ENCODE data around the gene ZNF536.
"Not testable (repeated sequence)": the region's sequence is repeated elsewhere in the genome, so short reads cannot be mapped to it uniquely, and the experiment has no call there.

The ZNF536 gene

GRCh38 chr19:30480097-30480496, 107.9 kb downstream of the ZNF536 start:
- Mint-ChIP-seq H3K36me3 (ENCODE audit: low read depth) (no peaks in the 10 kb centered on the region), H3K27me3 (peaks cover 2% of the 10 kb centered on the region), H3K4me1 (ENCODE audit: low read depth) (no peaks in the 10 kb centered on the region), H3K27ac (no peak overlapping the region), H3K9me3 (no peaks in the 10 kb centered on the region), H3K4me3 (no peak overlapping the region)
- intact Hi-C loops (cut with micrococcal nuclease): no loop called here

DNA sequence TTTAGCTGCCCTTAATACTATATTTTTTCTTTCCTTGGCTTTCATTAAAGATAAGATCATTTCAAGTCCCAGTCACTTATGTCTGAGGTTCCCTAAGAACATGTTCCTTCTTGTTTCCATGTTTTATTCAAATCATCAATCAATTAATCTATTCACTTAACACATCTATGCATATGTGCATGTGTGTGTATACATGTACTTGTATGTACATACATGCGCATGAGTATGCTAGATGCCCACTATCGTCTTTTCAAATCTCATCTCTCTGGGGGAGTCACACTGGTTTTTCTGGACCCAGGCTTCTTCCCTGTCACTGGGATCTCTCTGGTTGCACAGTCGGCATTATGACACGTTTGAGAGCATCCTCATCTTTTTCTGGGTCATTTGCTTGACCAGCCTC, 108.9 kb downstream of the ZNF536 start:
- H3K36me3 Mint-ChIP-seq (ENCODE audit: low read depth): no peaks in the 10 kb centered on the region

GRCh38 chr19:30481823-30482222, 109.6 kb downstream of the ZNF536 start:
- Mint-ChIP-seq H3K9me3 (no peaks in the 10 kb centered on the region), H3K4me3 (no peak overlapping the region), H3K36me3 (ENCODE audit: low read depth) (no peaks in the 10 kb centered on the region), H3K27ac (no peak overlapping the region), H3K4me1 (ENCODE audit: low read depth) (no peaks in the 10 kb centered on the region), H3K27me3 (peaks cover 2% of the 10 kb centered on the region)
- intact Hi-C loops (cut with micrococcal nuclease): no loop called here

More for the DNA sequence above, 108.9 kb downstream of the ZNF536 start:
- no peak overlapping the region for H3K27ac Mint-ChIP-seq
- H3K4me1 Mint-ChIP-seq (ENCODE audit: low read depth): no peaks in the 10 kb centered on the region
- peaks cover 2% of the 10 kb centered on the region for H3K27me3 Mint-ChIP-seq
- intact Hi-C loops (cut with micrococcal nuclease): no loop called here
- no peaks in the 10 kb centered on the region for H3K9me3 Mint-ChIP-seq
- H3K4me3 Mint-ChIP-seq: no peak overlapping the region

DNA sequence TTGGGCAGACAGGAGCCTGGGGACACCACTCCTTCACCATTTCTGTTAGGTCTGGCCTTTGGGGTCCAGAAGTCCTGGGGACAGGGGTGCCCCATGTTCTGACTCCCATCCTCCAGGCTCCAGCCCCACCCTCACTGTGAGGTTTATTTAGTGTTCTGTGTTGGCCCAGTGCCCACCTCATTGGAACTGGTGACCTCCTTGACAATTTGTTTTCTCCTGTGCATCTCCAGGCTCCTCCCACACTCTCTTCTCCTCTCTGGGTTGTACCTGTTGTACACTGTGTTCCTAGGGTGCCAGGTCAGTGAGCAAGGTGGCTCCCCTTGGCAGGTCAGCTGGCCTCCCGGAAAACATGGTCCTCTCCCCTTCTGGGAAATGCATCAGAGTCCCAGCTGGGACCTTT, 110.8 kb downstream of the ZNF536 start:
- peaks cover 2% of the 10 kb centered on the region for H3K27me3 Mint-ChIP-seq
- H3K9me3 Mint-ChIP-seq: no peaks in the 10 kb centered on the region
- no peak overlapping the region for H3K27ac Mint-ChIP-seq
- intact Hi-C loops (cut with micrococcal nuclease): no loop called here
- H3K36me3 Mint-ChIP-seq (ENCODE audit: low read depth): no peaks in the 10 kb centered on the region
- H3K4me1 Mint-ChIP-seq (ENCODE audit: low read depth): no peaks in the 10 kb centered on the region
- no peak overlapping the region for H3K4me3 Mint-ChIP-seq

GRCh38 chr19:30486250-30486649, 114.1 kb downstream of the ZNF536 start:
- H3K4me1 Mint-ChIP-seq (ENCODE audit: low read depth); H3K9me3 Mint-ChIP-seq; H3K27me3 Mint-ChIP-seq; H3K27ac Mint-ChIP-seq; intact Hi-C loops (cut with micrococcal nuclease); H3K36me3 Mint-ChIP-seq (ENCODE audit: low read depth); H3K4me3 Mint-ChIP-seq: not testable (repeated sequence)

- Mint-ChIP-seq H3K4me1 (ENCODE audit: low read depth) (no peaks in the 10 kb centered on the region), H3K27ac (no peak overlapping the region), H3K9me3 (no peaks in the 10 kb centered on the region), H3K27me3 (peaks cover 2% of the 10 kb centered on the region), H3K36me3 (ENCODE audit: low read depth) (no peaks in the 10 kb centered on the region), H3K4me3 (no peak overlapping the region)
- intact Hi-C loops (cut with micrococcal nuclease): no loop called here
These were observed 115.0 kb downstream of the ZNF536 start for GRCh38 chr19:30487178-30487577.

GRCh38 chr19:30488191-30488590, 116.0 kb downstream of the ZNF536 start:
- Mint-ChIP-seq H3K27me3 (peaks cover 2% of the 10 kb centered on the region), H3K4me1 (ENCODE audit: low read depth) (no peaks in the 10 kb centered on the region), H3K4me3 (no peak overlapping the region), H3K27ac (no peak overlapping the region), H3K9me3 (no peaks in the 10 kb centered on the region), H3K36me3 (ENCODE audit: low read depth) (no peaks in the 10 kb centered on the region)
- intact Hi-C loops (cut with micrococcal nuclease): no loop called here

GRCh38 chr19:30490760-30491159, 118.6 kb downstream of the ZNF536 start:
- H3K36me3 Mint-ChIP-seq (ENCODE audit: low read depth): no peaks in the 10 kb centered on the region
- intact Hi-C loops (cut with micrococcal nuclease): no loop called here
- H3K27ac Mint-ChIP-seq: no peak overlapping the region
- H3K4me1 Mint-ChIP-seq (ENCODE audit: low read depth): no peaks in the 10 kb centered on the region
- no peaks in the 10 kb centered on the region for H3K9me3 Mint-ChIP-seq
- no peak overlapping the region for H3K4me3 Mint-ChIP-seq
- peaks cover 2% of the 10 kb centered on the region for H3K27me3 Mint-ChIP-seq

DNA sequence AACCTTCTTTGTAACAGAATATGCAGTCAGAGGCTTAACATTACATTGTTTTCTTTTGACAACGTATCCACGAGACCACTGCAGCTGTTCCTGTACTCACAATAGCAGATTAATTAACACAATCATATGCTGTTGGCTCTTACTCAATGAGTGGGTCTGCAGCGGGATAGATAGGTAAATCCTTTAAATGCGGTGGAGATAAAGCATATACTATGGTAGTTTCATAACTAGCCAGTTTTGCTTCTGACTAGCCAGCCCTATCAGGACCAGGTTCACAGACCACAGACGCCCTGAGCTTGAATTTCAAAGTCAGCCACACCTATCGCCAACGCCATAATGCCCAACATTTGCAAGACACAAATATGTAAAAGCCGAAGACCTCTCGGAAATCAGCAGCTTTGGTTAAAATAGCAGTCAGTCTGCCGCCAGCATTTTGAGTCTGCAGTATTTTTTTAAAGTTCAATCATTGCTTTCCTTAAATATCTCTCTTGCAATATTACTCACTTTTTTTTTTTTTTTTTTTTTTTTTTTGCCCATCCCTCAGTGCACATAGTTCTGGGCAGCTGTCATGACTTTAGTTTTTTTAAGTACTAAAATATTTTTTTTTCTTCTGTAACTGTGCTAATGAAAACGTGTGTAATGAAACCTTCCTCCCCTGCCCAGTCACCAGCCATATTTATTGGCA, 120.5 kb downstream of the ZNF536 start:
- peaks cover 2% of the 10 kb centered on the region for H3K27me3 Mint-ChIP-seq
- H3K36me3 Mint-ChIP-seq (ENCODE audit: low read depth): no peaks in the 10 kb centered on the region
- H3K4me1 Mint-ChIP-seq (ENCODE audit: low read depth): no peaks in the 10 kb centered on the region
- no peaks in the 10 kb centered on the region for H3K9me3 Mint-ChIP-seq
- no peak overlapping the region for H3K4me3 Mint-ChIP-seq
- no peak overlapping the region for H3K27ac Mint-ChIP-seq
- intact Hi-C loops (cut with micrococcal nuclease): no loop called here

GRCh38 chr19:30497034-30497433, 124.8 kb downstream of the ZNF536 start:
- H3K4me1 Mint-ChIP-seq (ENCODE audit: low read depth): no peaks in the 10 kb centered on the region
- H3K27me3 Mint-ChIP-seq: peaks cover under 1% of the 10 kb centered on the region
- no peaks in the 10 kb centered on the region for H3K9me3 Mint-ChIP-seq
- no peak overlapping the region for H3K4me3 Mint-ChIP-seq
- intact Hi-C loops (cut with micrococcal nuclease): no loop called here
- no peaks in the 10 kb centered on the region for H3K36me3 Mint-ChIP-seq (ENCODE audit: low read depth)
- no peak overlapping the region for H3K27ac Mint-ChIP-seq

GRCh38 chr19:30498085-30498484, 125.9 kb downstream of the ZNF536 start:
- H3K27ac Mint-ChIP-seq; intact Hi-C loops (cut with micrococcal nuclease); H3K4me3 Mint-ChIP-seq; H3K9me3 Mint-ChIP-seq; H3K4me1 Mint-ChIP-seq (ENCODE audit: low read depth); H3K36me3 Mint-ChIP-seq (ENCODE audit: low read depth); H3K27me3 Mint-ChIP-seq: not testable (repeated sequence)

GRCh38 chr19:30498707-30499106, 126.5 kb downstream of the ZNF536 start:
- no peak overlapping the region for H3K4me3 Mint-ChIP-seq
- peaks cover 3% of the 10 kb centered on the region for H3K27me3 Mint-ChIP-seq
- H3K36me3 Mint-ChIP-seq (ENCODE audit: low read depth): no peaks in the 10 kb centered on the region
- H3K4me1 Mint-ChIP-seq (ENCODE audit: low read depth): no peaks in the 10 kb centered on the region
- H3K27ac Mint-ChIP-seq: no peak overlapping the region
- intact Hi-C loops (cut with micrococcal nuclease): no loop called here
- H3K9me3 Mint-ChIP-seq: no peaks in the 10 kb centered on the region

DNA sequence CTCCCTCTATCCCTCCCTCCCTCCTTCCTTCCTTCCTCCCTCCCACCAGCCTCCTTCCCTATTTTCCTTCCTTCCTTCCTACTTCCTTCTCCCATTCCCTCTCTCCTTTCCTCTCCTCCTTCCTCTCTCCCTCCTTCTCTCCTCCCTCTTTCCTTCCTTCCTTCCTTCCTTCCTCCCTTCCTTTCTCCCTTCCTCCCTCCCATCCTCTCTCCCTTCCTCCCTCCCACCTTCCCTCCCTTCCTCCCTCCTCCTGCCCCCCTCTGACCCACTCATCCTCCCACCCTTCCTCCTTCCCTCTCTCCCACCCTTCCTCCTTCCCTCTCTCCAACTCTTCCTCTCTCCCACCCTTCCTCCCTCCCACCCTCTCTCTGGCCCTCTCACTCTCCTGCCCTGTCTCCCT, 132.1 kb downstream of the ZNF536 start:
- Mint-ChIP-seq H3K36me3 (ENCODE audit: low read depth) (no peaks in the 10 kb centered on the region), H3K4me1 (ENCODE audit: low read depth) (no peaks in the 10 kb centered on the region), H3K27me3 (peaks cover 5% of the 10 kb centered on the region), H3K27ac (no peak overlapping the region), H3K4me3 (no peak overlapping the region), H3K9me3 (no peaks in the 10 kb centered on the region)
- intact Hi-C loops (cut with micrococcal nuclease): no loop called here

- intact Hi-C loops (cut with micrococcal nuclease): no loop called here
- Mint-ChIP-seq H3K36me3 (ENCODE audit: low read depth) (no peaks in the 10 kb centered on the region), H3K4me3 (no peak overlapping the region), H3K9me3 (no peaks in the 10 kb centered on the region), H3K4me1 (ENCODE audit: low read depth) (no peaks in the 10 kb centered on the region), H3K27ac (no peak overlapping the region), H3K27me3 (no peaks in the 10 kb centered on the region)
These were observed 140.2 kb downstream of the ZNF536 start for GRCh38 chr19:30512176-30513081.

GRCh38 chr19:30513082-30513411, 140.9 kb downstream of the ZNF536 start:
- H3K36me3 Mint-ChIP-seq (ENCODE audit: low read depth): no peaks in the 10 kb centered on the region
- intact Hi-C loops (cut with micrococcal nuclease): no loop called here
- no peaks in the 10 kb centered on the region for H3K27me3 Mint-ChIP-seq
- H3K27ac Mint-ChIP-seq: no peak overlapping the region
- no peak overlapping the region for H3K4me3 Mint-ChIP-seq
- no peaks in the 10 kb centered on the region for H3K4me1 Mint-ChIP-seq (ENCODE audit: low read depth)
- H3K9me3 Mint-ChIP-seq: no peaks in the 10 kb centered on the region

Measured in dendritic cell treated with granulocyte-macrophage colony-stimulating factor and Interleukin-4, amounts not matched to agents 40 ng/mL and 50 ng/mL, for 4 days (primary cell).